HG03280 (cell line): ENCODE measurements around the gene CRISPLD2.
"Not testable (repeated sequence)": the region's sequence is repeated elsewhere in the genome, so short reads cannot be mapped to it uniquely, and the experiment has no call there.

Experiments
- ATAC-seq: cut with Tn5 transposase; IDR thresholded peaks from one replicate; pipeline ENCODE4 v1.9.1; 2021; ENCODE audit warnings: mild to moderate bottlenecking, moderate library complexity; ENCODE audit not compliant: unreplicated experiment

The CRISPLD2 gene

GRCh38 chr16:84821728-84822689, 2.2 kb downstream of the CRISPLD2 start:
- no peak for ATAC-seq

GRCh38 chr16:84822990-84823389, 3.2 kb downstream of the CRISPLD2 start:
- no peak for ATAC-seq

GRCh38 chr16:84823484-84823883, 3.7 kb downstream of the CRISPLD2 start:
- no peak for ATAC-seq

DNA sequence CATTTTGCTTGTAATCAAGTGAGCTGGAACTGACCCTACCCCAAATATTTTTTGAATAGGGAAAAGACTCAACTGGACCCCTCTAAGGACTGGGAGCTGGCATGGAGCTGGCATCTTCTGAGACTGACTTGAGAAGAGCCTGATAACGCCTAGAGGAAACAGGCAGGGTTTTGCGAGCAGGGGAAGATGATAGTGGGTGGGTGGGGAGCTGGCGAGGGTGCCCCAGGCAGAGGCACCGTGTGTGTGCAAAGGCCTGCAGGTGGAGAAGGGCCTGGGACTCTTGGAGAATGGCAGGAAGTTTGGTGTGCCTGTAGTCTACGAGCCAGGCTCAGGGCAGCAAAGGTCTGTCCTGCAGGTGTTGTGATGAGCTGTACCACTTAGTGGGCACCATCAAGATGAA, 4.1 kb downstream of the CRISPLD2 start:
- ATAC-seq: no peak

DNA sequence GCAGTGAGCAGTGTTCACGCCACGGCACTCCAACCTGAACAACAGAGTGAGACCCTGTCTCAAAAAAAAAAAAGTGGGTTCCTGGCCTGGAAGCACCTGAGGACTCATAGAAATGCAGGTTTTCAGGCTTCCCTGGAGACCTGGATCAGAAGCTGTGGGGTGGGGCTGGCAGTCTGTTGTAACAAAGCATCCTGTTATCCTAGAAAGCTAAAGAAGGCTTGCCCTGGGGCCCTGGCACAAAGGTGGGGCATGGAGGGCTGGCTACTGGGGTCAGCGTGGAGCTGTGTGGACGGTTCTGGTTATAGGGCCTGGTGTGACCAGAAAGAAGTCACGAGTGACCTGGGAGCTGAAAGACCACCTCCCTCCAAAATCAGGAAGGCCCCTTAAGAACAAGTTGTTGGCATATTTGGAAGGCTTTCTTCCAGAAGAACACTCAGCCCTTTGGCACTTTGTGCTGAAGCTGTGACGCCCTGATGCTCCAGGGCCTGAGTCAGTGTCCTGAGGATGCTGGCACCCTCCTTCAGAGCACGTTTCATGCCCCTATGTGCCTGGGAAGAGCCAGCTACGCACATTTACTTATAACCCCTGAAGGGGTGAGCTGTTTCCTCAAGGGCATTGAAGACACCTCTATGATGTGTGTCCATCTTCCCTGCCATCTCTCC, 6.2 kb downstream of the CRISPLD2 start:
- no peak for ATAC-seq

- no peak for ATAC-seq
These were observed 6.8 kb downstream of the CRISPLD2 start for GRCh38 chr16:84826558-84826941.

GRCh38 chr16:84827131-84827574, 7.4 kb downstream of the CRISPLD2 start:
- ATAC-seq: no peak

GRCh38 chr16:84827897-84828296, 8.1 kb downstream of the CRISPLD2 start:
- no peak for ATAC-seq

- ATAC-seq: no peak
These were observed 8.5 kb downstream of the CRISPLD2 start for GRCh38 chr16:84828322-84828721.

DNA sequence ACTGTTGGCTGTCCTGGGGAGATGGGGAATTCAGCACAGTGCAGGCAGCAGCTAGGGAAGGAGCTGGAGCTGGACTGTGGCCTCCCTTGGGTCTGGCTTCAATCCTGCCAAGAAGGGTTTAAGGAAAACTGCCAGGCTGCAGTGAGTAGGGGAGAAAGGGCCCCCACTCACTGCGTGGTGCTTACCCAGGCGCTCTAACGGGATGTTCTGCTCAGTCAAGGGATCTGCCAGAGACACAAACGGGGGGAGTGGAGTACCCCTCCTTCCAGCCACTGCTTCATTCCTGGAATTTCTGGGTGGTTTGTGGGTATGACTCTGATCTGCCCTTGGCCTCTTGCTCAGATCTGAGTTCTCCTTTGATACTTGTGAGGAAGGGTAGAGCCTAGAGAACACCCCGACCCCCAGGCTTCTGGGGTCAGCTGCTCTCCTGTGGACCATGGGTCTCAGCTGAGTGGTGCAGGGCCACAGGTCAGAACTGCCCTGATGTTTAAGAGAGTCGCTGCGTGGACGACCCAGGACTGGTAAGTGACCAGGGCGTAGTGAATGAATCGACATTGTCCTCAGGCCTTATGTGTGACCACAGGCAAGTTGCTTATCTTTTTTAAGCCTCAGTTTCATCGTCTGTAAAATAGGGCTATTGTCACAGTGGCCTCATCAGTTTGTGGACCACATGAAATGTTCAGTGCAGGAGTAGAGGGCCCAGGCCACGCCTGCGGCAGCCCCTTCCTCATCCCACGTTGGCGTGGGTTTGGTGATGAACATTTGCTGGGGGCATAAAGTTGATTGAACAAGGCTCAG, 9.6 kb downstream of the CRISPLD2 start:
- no peak for ATAC-seq

DNA sequence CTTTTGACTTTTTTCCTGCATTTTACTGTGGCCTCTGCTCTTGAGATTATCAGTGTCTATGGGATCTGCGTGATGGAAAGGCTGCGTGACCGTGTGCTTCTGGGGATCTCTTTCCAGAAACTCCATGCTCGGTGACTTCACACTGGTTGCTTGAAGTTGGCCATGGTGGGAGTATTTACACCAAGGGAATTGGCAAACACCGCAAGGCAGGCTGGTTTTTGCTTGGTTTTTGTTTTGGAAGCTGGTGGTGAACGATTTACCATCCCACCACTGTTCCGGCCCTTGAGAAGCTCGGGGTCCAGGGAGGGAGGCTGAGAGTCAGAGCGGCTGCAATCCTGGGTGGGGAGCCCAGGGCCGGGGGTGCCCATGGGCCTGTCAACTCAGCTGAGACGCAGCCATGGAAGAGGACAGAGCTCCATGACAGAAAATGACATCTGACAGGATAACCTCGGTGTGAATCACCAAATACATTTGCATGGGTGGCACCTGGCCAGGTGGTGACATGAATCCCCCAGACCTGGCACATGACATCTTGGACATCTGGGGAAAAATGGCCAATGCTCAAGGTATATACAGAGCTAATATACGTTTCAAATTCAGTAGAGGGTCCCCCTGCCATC, 11.1 kb downstream of the CRISPLD2 start:
- no peak for ATAC-seq

DNA sequence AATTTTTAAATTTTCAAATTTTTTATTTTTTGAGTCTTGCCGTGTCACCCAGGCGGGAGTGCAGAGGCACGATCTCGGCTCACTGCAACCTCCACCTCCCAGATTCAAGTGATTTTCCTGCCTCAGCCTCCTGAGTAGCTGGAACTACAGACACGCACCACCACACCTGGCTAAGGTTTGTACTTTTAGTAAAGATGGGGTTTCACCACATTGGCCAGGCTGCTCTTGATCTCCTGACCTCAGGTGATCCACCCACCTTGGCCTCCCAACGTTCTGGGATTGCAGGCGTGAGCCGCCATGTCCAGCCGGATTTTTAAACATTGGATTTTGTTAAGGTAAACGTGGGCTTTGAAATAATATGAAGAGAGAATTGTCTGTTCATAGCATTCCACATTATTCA, 11.9 kb downstream of the CRISPLD2 start:
- ATAC-seq: not testable (repeated sequence)

DNA sequence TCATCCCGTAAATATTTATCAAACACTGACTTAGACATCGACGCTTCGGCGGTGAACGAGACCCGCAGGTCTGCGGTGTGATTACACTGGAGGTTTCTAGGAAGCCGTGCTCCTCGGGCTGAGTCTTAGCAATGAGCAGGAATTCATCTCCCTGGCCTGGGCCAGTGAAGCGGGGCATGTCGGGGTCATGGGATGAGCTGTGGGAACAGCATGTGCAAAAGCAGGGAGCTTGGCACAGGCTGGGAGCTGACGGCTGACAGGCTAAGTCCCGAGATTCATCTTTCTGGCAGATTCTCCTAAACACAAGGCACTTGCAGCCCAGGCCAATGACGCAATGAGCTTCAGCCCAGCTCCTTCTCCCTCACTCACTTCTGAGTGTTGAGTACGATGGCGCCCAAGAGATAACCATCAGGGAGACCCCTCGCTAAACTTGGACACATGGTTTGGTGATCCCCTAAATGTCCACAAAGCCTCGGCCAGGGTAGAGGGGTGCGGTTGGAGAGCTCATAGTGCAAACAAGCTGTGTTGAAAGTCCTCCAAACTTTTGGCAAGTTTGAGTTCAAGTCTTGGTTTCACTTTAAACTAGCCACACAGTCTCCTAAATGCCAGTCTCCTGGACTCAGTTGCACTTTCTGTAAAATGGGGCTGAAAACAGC, 12.8 kb downstream of the CRISPLD2 start:
- no peak for ATAC-seq

- no peak for ATAC-seq
These were observed 13.3 kb downstream of the CRISPLD2 start for GRCh38 chr16:84833144-84833500.

DNA sequence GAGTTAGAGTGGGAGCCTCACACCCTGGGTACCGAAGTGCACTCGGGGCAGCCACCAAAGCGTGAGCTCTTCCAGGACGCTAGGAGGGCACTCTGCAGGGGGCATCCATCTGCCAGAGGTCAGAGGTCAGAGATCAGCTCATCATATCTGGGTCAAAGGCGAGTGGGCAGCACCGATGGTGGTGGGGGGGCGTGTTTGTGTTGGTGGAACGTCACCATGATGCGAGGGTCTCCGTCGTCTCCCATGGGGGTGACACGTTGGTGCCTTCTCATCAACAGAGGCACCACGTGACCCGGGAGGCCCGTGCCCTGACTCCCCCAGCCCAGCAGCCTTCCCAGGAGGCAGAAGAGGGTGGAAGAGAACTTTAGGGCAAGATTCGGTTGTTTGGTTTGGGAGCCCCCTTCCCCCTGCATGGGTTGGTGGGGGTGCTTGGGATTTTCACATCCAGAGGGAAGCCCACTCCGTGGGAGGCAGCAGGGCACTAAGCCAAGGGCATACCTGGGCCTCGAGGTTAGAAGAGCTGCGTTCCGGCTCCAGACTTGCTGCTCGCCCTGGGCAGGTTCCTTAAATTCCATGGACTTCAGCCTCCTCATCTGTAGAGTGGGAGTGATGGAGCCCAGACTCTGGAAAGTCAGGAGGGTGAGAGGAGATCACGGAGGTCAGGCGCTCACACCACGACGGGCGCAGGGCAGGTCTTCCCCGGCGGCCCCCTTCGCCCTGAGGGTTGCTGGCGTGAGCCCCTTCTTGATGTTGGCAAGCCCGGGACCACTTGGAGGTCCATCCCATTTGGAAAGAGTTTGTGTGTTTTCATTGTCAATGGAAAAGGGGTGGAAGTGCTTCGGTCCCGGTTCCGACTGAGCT, 14.0 kb downstream of the CRISPLD2 start:
- ATAC-seq: no peak

DNA sequence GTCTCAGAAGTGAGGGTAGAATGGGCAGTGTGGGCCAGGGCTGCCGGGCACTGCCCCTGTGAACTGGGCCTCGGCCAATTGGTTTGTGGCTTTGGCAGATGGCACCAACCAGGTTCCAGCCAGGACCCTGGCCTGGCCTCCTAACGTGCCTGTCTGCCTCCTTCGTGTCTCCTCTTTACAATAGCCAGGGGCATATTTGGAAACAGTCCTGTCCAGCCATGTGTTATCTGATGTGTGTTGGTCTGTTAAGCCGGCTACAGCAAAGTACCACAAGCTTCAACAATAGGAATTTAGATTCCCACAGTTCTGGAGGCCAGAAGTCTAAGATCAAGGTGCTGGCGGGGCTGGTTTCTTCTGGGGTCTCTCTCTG, 14.6 kb downstream of the CRISPLD2 start:
- ATAC-seq: no peak

- ATAC-seq: no peak
These were observed 16.5 kb downstream of the CRISPLD2 start for GRCh38 chr16:84836234-84836647.

- ATAC-seq: no peak
These were observed 17.2 kb downstream of the CRISPLD2 start for GRCh38 chr16:84836967-84837366.

DNA sequence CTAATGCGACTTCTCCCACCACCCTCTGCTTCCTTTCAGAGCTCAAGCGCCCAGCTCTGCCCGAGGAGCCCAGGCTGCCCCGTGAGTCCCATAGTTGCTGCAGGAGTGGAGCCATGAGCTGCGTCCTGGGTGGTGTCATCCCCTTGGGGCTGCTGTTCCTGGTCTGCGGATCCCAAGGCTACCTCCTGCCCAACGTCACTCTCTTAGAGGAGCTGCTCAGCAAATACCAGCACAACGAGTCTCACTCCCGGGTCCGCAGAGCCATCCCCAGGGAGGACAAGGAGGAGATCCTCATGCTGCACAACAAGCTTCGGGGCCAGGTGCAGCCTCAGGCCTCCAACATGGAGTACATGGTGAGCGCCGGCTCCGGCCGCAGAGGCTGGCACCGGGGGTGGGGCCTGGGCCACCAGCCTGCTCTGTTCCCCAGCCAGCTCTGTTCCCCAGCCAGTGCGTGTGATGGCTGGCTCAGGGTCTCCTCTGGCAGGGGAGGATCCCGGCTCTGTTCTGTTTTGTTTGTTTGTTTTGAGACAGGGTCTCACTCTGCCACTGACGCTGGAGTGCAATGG, 18.7 kb downstream of the CRISPLD2 start:
- ATAC-seq: no peak
